ENCODE data around the gene GLRX5.
"Not testable (repeated sequence)": the region's sequence is repeated elsewhere in the genome, so short reads cannot be mapped to it uniquely, and the experiment has no call there.

The GLRX5 gene

DNA sequence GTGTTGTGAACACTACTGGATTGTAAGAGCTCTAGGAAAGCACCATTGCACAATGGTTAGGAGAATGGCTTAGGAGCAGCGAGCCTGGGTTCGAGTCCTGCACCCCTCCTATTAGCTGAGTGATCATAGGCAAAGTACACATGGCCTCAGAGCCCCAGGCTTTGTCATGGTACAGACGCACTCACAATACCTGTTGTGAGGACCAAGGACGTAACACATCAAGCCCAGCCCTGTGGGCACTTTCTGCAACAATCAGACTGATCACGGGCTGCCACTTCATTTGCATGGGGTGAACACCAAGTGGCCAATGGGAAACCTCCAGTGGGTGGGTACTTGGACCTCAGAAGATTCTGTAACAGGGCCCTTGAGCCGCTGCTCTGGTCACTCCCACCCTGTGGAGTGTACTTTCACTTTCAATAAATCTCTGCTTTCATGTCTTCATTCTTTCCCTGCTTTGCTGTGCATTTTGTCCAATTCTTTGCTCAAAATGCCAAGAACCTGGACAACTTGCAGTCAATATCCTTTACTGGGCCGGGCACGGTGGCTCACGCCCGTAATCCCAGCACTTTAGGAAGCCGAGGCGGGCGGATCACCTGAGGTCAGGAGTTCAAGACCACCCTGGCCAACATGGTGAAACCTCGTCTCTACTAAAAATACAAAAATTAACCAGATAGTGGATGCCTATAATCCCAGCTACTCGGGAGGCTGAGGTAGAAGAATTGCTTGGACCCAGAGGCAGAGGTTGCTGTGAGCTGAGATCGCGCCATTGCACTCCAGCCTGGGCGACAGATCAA, 28.2 kb downstream of the GLRX5 start:
- DNase-seq, result no peak

DNA sequence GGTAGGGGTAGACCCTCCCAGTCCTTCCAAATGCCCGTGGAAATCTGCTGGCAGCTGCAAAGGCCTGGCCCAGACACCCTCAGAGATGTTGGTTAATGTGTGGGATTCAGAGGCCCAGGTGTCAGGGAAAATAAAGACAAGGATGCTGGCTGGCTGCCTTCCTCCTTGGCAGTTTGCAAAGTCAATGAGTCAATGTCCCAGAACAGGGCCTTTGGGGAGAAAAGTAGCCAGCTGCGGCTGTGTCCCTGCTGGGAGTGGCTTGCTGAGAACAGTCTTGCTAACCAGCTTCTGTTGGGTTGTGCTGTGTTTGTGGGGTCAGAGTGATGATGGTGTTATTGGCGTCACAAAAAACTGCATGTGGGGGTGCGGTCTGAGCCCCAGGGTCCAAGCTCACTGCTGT, 29.2 kb downstream of the GLRX5 start:
- no peak for DNase-seq

DNA sequence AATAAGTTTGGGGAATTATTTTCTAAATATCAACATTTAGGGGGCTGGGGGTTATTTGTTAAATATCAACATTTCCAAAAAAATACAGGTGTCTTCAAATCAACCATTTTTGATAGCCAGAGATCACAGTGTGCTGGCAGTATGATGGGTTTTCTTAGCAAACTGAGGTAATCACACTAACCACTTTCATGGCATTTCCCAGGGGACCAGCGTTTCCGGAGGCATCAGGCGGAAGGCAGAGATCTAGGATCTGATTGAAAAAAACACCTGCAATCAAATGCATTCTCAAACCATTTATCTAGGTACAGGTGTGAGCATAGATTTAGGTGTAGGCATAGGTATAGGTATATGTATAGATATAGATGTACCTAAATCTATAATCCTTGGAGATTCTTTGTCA, 34.6 kb downstream of the GLRX5 start:
- DNase-seq, result no peak

- DNase-seq, result no peak
Observed at GRCh38 chr14:95573313-95573712, 38.5 kb downstream of the GLRX5 start.

DNA sequence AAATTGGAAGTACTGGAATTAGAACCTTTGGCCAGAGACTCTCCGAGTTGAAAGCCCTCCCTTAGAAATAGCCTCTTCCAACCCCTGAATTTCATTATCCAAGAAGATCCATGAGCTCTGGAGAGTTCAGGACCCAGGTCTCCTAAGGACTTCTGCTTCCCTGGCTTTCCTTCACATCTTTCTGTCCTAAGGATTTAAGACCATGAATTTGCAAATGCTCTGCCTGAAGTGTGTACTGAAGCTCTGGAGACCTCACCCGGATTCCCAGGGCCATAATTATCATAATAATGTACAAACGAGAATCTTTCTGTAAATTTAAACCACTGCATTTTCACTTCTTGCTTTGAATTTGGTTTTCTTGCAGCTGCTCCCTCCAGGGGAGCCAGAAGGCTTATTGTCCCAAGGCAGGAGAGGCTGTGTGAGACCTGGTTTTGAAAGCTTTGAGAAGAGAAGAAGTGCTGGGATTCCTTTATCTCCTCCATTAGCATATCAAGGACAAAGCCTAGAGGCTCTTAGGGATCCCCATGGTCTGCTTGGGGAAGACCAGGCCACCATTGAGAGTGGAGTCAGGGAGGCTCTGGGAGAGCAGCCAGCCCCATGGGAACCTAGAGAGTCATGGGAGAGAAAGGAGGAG, 41.1 kb downstream of the GLRX5 start:
- no peak for DNase-seq

DNA sequence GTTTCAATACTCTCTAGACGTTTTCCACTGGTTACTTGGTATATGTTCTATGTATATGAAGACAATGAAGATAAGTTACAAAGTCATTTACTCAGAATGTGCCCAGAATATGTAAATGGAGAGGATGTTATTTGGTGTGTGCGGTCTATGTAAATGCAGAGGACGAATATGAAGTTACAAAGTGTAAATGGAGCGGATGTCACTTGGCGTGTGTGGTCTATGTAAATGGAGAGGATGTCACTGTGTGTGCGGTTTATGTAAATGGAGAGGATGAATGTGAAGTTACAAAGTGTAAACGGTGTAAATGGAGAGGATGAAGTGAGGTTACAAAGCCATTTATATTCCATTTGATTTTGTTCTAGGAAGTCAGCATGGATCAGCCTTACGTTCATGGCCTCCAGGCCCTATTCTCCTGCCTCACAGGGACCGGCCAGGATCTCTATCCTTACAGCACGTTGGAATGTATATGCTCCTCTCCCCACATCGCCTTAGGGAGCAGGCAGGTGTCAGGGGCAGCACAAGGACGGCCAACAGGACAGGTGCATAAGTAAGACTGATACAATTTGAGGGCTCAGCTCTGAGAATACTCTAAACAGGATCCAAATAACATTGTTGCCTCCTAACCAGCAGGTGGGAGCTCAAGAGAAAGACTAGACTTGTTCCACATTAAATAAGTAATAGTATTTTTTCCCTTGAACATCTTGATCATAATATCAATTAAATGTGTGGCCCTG, 42.4 kb downstream of the GLRX5 start:
- no peak for DNase-seq

- no peak for DNase-seq
Observed at GRCh38 chr14:95577870-95578269, 43.0 kb downstream of the GLRX5 start.

- DNase-seq, result not testable (repeated sequence)
Observed at GRCh38 chr14:95583836-95584617, 49.2 kb downstream of the GLRX5 start.

- no peak for DNase-seq
Observed at GRCh38 chr14:95585953-95586620, 51.2 kb downstream of the GLRX5 start.

DNA sequence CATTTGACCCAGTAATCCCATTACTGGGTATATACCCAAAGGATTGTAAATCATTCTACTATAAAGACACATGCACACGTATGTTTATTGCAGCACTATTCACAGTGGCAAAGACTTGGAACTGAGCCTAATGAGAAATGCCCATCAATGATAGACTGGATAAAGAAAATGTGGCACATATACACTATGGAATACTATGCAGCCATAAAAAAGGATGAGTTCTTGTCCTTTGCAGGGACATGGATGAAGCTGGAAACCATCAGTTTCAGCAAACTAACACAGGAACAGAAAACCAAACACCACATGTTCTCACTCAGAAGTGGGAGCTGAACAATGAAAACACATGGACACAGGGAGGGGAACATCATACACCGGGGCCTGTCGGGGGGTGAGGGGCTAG, 56.3 kb downstream of the GLRX5 start:
- not testable (repeated sequence) for DNase-seq
